GM12873 (cell line): ENCODE data around the gene TOX3.

Experiments used
- CTCF ChIP-seq: IDR thresholded peaks from 2 replicates; pipeline ENCODE4 v1.5.1; 2012; ENCODE audit warnings: low read depth, mild to moderate bottlenecking, moderate library complexity, low read length, control low read depth; ENCODE audit not compliant: insufficient read depth; ENCODE audit errors: missing control alignments

The TOX3 gene

GRCh38 chr16:52416888-52417287, 130.1 kb downstream of the TOX3 start:
- TF ChIP-seq CTCF, result no peak

- no peak for TF ChIP-seq CTCF
Measured at GRCh38 chr16:52411011-52411410, 135.9 kb downstream of the TOX3 start.

- TF ChIP-seq CTCF, result no peak
Measured at GRCh38 chr16:52408191-52408845, 138.6 kb downstream of the TOX3 start.

- TF ChIP-seq CTCF, result no peak
Measured at GRCh38 chr16:52407778-52408177, 139.2 kb downstream of the TOX3 start.

GRCh38 chr16:52405441-52405840, 141.5 kb downstream of the TOX3 start:
- no peak for TF ChIP-seq CTCF

GRCh38 chr16:52404546-52404945, 142.4 kb downstream of the TOX3 start:
- TF ChIP-seq CTCF, result no peak

GRCh38 chr16:52399116-52399515, 147.8 kb downstream of the TOX3 start:
- no peak for TF ChIP-seq CTCF
